ENCODE measurements around the gene GRXCR2. TPM values are rescaled to one million over a fixed set of nuclear protein-coding genes. Genes with fewer than 3 reads are reported as not detected.

GRXCR2 gene
- total RNA-seq, 2 donors from 2014 or later: not detected

DNA sequence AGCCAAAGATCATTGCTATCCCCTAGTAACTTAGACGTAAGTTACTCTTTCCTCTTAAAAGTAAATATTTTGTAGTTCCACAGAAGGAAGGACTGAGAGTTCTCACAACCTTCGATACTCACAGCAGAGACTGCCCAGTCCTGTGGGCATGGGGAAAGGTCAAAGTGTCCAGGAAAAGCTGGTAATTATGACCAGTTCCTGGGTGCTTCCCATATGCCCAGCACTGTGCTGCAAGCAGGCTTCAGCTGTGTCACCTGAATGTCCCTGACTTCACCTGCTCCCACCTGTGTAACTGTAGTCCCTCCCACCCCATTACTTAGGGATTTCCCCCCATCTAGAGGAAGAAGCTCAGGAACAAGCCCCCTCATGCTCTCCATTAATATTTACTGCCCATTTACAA, 45.6 kb upstream of the GRXCR2 start:
- ATAC-seq (ENCODE audit: insufficient number of reproducible peaks, low FRiP score, low read depth): no peak

DNA sequence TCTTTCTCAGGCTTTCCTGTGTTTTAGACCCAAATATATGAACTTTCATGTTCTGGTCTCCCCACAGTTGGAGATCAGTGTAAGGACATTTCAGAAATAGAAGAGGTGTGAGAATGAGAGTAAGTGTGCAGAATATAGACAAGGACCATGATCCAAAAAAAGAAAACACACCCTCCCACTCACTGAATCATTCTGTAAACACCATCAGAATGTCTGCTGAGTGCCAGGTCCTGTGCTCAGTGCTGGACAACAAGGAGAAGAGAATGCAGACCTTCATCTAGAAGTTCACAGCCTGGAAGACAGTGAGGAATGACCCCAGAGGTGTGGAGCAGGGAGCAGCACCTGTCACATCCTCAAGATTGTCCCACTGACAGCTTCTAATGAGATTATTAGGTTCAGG, 44.5 kb upstream of the GRXCR2 start:
- no peaks in the 10 kb centered on the region for H3K27me3 ChIP-seq (replicated peaks; ENCODE audit: insufficient read depth)
- H3K27ac ChIP-seq: no peak overlapping the region
- no peaks in the 10 kb centered on the region for H3K36me3 ChIP-seq
- no peak for TF ChIP-seq CTCF (IDR thresholded peaks at IDR 0.05)
- H3K9me3 ChIP-seq: no peaks in the 10 kb centered on the region
- ATAC-seq (ENCODE audit: insufficient number of reproducible peaks, low FRiP score, low read depth) (no peak), DNase-seq (ENCODE audit: low spot score) (no peak)
- peaks cover 6 to 11% of the 10 kb centered on the region in 2 donors for H3K4me1 ChIP-seq (ENCODE audit: control insufficient read depth in 1 of 2, low read depth in 2 of 2)
- H3K4me3 ChIP-seq: no peak overlapping the region

More for the DNA sequence above, 45.6 kb upstream of the GRXCR2 start:
- no peak for TF ChIP-seq CTCF (IDR thresholded peaks at IDR 0.05)
- H3K4me3 ChIP-seq: no peak overlapping the region
- H3K9me3 ChIP-seq: no peaks in the 10 kb centered on the region
- peaks cover 6 to 11% of the 10 kb centered on the region in 2 donors for H3K4me1 ChIP-seq (ENCODE audit: control insufficient read depth in 1 of 2, low read depth in 2 of 2)
- H3K27me3 ChIP-seq (replicated peaks; ENCODE audit: insufficient read depth): no peaks in the 10 kb centered on the region
- DNase-seq (ENCODE audit: low spot score): no peak
- no peaks in the 10 kb centered on the region for H3K36me3 ChIP-seq
- H3K27ac ChIP-seq: no peak overlapping the region

DNA sequence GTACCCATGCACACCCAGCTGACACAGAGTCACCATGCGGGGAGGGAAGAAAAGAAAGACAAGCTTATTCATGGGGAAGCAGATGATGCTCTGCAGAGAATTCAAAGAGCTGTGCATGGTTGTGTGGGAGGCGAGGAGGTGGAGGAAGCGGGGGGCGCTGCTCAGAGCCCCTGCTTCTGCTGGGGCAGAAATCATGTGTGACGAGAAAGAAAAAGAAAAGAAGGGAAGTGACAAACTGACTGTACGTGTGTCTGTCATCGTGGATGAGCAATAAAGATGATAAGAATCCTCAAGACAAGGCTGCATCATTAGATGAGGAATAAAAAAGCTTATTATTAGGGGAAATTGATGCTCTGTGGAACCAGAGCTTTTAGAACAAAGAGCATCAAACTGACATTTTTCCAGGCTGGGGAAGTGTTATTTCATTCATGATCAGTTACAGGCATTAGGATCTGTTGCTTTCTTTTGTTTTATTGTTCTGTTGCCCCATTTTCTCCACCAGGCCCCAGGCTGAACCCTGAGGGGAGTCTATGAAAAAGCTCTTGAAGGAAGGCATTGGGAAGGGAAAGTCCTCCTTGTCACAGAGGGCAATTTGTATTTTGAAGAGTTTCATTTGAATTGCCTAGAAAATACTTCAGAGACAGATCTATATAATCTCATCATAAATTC, 43.3 kb upstream of the GRXCR2 start:
- TF ChIP-seq CTCF (IDR thresholded peaks at IDR 0.05): no peak
- no peaks in the 10 kb centered on the region for H3K36me3 ChIP-seq
- no peaks in the 10 kb centered on the region for H3K9me3 ChIP-seq
- DNase-seq (ENCODE audit: low spot score) (no peak), ATAC-seq (ENCODE audit: insufficient number of reproducible peaks, low FRiP score, low read depth) (no peak)
- no peak overlapping the region for H3K4me3 ChIP-seq
- H3K27me3 ChIP-seq (replicated peaks; ENCODE audit: insufficient read depth): no peaks in the 10 kb centered on the region
- peaks cover 6 to 11% of the 10 kb centered on the region in 2 donors for H3K4me1 ChIP-seq (ENCODE audit: control insufficient read depth in 1 of 2, low read depth in 2 of 2)
- no peak overlapping the region for H3K27ac ChIP-seq

GRCh38 chr5:145913701-145914100, 40.9 kb upstream of the GRXCR2 start:
- no peak for TF ChIP-seq CTCF (IDR thresholded peaks at IDR 0.05)
- Histone ChIP-seq H3K27ac (no peak overlapping the region), H3K27me3 (replicated peaks; ENCODE audit: insufficient read depth) (no peaks in the 10 kb centered on the region), H3K4me3 (no peak overlapping the region), H3K9me3 (no peaks in the 10 kb centered on the region), H3K36me3 (no peaks in the 10 kb centered on the region), H3K4me1 (ENCODE audit: control insufficient read depth in 1 of 2, low read depth in 2 of 2) (peaks cover 6 to 11% of the 10 kb centered on the region in 2 donors)
- no peak for ATAC-seq (ENCODE audit: insufficient number of reproducible peaks, low FRiP score, low read depth)
- DNase-seq (ENCODE audit: low spot score): no peak

GRCh38 chr5:145912594-145912993, 39.8 kb upstream of the GRXCR2 start:
- Histone ChIP-seq H3K27ac (no peak overlapping the region), H3K9me3 (no peaks in the 10 kb centered on the region), H3K4me1 (ENCODE audit: control insufficient read depth in 1 of 2, low read depth in 2 of 2) (peaks cover 6 to 9% of the 10 kb centered on the region in 2 donors), H3K4me3 (no peak overlapping the region), H3K36me3 (no peaks in the 10 kb centered on the region), H3K27me3 (replicated peaks; ENCODE audit: insufficient read depth) (no peaks in the 10 kb centered on the region)
- ATAC-seq (ENCODE audit: insufficient number of reproducible peaks, low FRiP score, low read depth): no peak
- no peak for DNase-seq (ENCODE audit: low spot score)
- no peak for TF ChIP-seq CTCF (IDR thresholded peaks at IDR 0.05)
